Measurements from ENCODE around the gene PAF1.
A peak's percentile ranks its signal among the peaks of the same experiment; 100 is the strongest.

The PAF1 gene

DNA sequence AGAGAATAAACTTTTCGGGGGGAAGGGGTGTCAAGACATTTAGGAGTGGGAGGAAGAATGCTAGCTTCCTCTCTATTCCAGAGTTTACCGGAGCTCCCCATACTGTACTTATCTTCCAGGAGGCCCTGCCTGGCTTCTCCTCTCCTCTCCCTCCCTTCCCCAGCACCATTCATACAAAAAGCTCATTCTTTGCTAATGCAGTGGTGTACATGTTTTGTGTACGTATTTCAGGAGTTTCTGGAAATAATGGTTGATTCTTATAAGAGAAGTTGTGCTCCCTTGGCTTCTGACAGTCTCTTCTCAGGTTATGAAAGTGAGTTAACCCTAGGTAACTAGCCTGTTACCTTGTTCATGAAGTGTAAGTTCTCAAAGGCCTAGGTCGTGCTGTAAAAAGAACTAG, 41.6 kb downstream of the PAF1 start:
- no peak for DNase-seq

DNA sequence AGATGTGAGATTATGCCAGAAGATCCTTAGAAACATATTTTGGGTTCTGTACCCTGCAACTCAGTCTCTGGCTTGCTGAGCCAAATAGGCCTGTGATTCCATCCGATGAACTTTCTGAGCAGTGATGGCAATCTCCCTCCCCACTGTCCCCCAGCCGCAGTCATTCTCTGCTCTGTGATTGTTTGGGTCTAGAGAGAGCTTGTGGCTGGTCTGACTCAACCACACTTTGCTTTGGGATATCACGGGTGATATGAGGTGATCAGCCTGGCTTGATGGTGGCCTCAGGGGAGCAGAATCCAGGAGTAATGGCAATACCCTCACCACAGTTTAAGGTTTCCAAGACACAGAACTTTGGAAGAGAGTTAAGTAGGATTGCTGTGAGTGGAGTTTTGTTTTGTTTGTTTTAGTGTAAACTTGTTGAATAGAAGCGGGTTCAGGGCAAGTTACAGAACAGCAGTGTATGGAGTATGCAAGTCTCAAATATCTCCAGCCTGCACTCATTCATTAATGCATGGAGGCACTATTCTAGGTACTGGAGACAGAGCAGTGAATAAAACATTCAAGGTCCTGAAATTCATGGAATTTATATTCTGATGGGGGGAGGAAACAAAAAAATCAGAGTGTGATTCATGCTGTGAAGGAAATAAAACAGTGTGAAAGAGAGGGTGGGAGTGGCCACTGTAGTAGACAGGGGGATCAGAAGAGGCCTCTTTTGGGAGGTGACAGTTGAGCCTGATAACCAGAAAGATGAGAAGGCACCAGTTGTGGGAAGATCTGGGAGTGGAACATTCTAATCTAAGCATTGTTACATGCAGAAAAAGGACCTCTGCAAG, 43.4 kb downstream of the PAF1 start:
- no peak for DNase-seq

DNA sequence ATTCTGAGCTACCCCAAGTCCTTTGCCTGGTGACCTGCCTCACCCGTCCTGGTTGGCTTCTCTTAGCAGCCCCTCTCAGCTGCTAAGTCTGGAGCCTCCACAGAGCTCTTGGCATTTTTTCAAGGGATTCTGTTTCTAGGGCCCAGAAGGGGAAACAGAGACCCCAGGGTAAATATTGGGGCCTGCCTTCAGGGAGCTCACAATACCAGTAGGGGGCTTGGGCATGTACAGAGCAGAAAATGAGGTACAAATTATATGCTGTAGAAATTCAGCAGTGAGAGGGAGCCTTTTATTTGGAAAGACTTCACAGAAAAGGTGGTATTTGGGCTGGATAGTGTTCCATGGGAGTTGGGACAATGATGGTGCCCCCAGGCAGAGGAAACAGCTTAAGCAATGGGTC, 45.0 kb downstream of the PAF1 start:
- DNase-seq, result no peak

DNA sequence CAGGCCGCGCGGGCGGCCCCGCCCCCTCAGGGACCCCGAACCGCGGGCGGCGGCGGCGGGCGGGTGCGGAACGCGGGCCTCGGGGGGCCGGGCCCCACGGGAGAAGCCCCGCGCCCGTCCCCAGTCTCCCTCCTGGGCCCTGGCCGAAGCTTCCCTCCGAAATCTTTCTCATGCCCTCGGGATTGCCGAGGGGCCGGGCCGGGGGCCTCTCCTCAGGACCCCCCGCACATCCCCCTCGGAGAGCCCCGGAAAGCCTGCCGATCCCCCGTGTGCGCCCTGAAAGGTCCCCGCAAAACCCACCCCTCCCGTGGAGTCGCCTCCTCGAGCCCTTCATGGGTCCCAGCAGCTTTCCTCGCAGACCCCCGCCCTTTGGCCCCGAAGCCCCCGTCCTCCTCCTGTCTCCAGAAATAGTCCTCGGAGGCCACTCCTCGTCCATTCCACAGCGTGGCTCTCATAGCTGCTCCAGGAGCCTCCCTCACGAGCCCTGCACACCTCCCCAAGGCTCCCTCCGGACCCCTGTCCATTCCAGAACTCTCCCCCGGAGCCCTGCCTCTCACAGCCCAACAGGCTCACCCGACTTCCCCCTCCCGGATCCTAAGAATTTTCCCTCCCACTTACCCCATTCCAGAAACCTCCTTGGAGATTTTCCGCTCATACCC, 48.1 kb downstream of the PAF1 start:
- no peak for DNase-seq

DNA sequence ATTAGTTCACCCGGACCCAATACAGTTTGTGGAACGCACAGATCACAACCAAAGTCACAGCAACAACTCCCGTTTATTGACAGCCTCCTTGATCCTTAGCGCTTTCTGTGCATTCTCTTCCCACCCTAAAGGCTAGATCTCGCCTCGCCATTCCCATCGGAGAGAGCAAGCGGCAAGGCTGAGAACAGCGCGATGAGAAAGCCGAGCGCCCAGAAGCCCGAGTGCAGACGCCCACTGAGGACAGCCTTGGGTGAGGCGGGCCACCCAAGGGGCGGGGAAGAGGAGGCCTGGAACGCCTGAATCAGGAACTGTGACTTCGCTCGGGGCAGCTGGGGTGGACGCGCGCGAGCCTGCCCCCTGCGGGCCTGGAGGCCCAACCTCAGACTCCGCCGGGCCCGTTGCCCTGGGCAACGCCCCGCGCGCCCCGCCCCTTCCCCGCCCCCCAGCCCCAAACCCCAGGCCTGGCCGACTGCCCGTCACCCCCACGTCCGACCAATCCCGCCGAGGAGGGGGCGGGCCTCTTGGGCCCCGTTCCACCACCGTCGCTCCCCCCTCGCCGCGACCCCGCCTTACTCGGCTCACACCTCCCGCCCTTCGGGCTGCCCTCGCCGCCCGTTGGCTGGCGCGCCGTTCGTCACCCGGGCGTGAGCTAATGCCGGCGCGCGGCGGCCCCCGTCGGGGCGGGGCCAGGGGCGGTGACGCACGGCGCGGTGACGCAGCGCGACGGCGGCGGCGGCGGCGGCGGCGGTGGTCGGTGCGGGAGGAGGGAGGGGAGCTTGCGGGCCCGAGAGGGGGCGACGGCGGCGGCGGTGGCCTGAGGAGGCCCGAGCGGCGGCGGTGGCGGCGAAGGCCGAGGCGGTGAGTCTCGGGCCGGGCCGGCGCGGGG, 48.9 kb downstream of the PAF1 start, which contains the start of gene SAMD4B:
Gene SAMD4B (plus strand): TSS at position 703 of the 886 bp plus-strand sequence. CDS start 14,473 bp downstream, outside the sequence.
- peak; percentile 100 for DNase-seq

DNA sequence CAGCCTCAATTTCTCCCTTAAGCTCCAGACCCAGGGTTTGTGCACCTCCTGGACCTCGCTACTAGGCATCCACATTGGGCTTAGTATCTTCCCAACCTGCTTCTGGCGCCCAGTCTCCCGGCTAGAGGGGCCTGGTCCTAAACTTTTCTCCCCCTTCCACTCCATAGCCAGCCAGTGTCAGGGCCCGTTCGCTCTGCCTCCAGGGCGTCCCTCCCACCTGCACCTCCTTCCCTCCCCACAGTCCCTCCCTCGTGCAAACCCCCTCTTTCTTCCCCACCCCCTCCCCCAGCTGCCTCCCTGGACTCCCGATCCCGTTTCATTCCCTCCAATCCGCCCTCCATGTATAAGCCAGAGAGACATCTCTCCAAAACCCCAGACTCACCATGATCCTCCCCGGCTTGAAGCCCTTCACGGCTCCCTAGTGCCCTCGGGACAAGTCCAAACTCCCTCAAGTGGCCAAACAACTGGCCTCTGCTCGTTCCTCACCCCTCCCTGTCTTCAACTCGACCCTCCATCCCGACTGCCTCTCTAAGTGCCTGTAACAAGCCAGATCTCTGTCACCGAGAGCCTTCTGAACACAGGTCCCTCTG, 49.7 kb downstream of the PAF1 start:
- peak; percentile 56 for DNase-seq

DNA sequence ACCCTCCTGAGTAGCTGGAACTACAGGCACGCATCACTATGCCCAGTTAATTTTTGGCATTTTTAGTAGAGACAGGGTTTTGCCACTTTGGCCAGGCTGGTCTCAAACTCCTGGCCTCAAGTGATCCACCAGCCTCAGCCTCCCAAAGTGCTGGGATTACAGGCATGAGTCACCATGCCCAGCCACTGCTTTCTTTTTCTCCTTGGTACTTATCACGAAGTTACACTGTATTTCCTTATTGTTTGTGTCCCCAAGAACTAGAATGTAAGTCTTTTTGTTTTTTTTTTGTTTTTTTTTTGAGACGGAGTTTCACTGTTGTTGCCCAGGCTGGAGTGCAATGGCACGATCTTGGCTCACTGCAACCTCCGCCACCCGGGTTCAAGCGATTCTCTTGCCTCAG, 50.8 kb downstream of the PAF1 start:
- peak; percentile 65 for DNase-seq

DNA sequence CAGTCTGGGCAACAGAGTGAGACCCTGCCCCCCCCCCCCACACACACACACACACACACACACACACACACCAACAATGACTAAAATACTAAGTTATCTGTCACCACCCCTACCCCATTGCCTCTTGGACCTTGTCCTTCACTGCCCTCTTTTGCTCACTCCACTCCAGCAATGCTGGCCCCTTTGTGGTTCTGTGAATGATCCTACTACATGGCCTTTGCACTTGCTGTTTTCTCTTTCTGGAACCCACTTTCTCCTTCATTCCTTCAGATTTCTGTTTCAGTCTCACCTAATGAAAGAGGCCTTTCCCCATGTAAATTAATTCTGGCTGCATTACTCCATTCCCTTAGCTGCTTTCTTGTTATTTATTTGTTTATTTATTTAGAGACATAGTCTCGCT, 51.2 kb downstream of the PAF1 start:
- no peak for DNase-seq

DNA sequence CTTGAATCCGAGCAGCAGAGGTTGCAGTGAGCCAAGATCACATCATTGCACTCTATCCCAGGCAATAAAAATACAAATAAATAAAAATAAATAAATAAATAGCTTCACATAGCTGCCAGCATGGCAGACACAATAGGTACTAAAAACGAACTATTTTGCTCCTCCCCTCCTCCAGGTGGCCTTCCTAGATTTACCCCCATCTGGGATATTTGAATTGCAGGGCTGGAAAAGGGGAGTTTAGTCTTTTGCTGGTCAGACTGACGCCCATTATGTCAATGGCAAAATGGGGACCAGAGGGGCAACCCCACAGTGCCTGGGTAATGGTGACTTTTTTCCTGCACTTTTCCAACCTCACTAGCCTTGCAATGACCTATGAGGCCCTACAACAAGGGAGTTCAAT, 54.4 kb downstream of the PAF1 start:
- DNase-seq, result no peak

Data from MV-4-11 (cell line).